Measurements from ENCODE around the gene AZU1.
"Not testable (repeated sequence)": the region's sequence is repeated elsewhere in the genome, so short reads cannot be mapped to it uniquely, and the experiment has no call there.

Gene AZU1

GRCh38 chr19:816500-816857, 11.2 kb upstream of the AZU1 start:
- Histone ChIP-seq H3K4me1 (ENCODE audit: control insufficient read depth, low read length) (no peaks in the 10 kb centered on the region), H3K4me2 (ENCODE audit: low read length) (no peak overlapping the region)
- TF ChIP-seq EZH2phosphoT487 (IDR thresholded peaks at IDR 0.05; ENCODE audit: borderline replicate concordance, low read length) (no peak), CTCF (IDR thresholded peaks at IDR 0.05; ENCODE audit: low read depth, low read length, poor library complexity, severe bottlenecking) (no peak)

GRCh38 chr19:820212-820611, 7.4 kb upstream of the AZU1 start:
- not testable (repeated sequence) for H3K4me1 ChIP-seq (ENCODE audit: control insufficient read depth, low read length); H3K4me3 ChIP-seq (ENCODE audit: low read length); H3K36me3 ChIP-seq (ENCODE audit: control insufficient read depth, low read length); H3K4me2 ChIP-seq (ENCODE audit: low read length); H3K79me2 ChIP-seq (ENCODE audit: control insufficient read depth, low read length); H3F3A ChIP-seq (ENCODE audit: control insufficient read depth, insufficient read depth); H4K20me1 ChIP-seq (ENCODE audit: control insufficient read depth, insufficient read depth, low read depth, low read length); H3K27me3 ChIP-seq (ENCODE audit: control insufficient read depth, low read length); H3K27ac ChIP-seq (ENCODE audit: low read depth, low read length); H3K9me3 ChIP-seq (ENCODE audit: control insufficient read depth, insufficient read depth, low read length); H3K9me2 ChIP-seq (replicated peaks; ENCODE audit: control insufficient read depth, low read length)

More at GRCh38 chr19:816500-816857, 11.2 kb upstream of the AZU1 start:
- no peak overlapping the region for H3K27ac ChIP-seq (ENCODE audit: low read depth, low read length)
- H3K36me3 ChIP-seq (ENCODE audit: control insufficient read depth, low read length): peaks cover 35% of the 10 kb centered on the region
- no peaks in the 10 kb centered on the region for H3K27me3 ChIP-seq (ENCODE audit: control insufficient read depth, low read length)
- no peak overlapping the region for H3K4me3 ChIP-seq (ENCODE audit: low read length)
- H3K9me2 ChIP-seq (replicated peaks; ENCODE audit: control insufficient read depth, low read length): no peaks in the 10 kb centered on the region
- peaks cover 5% of the 10 kb centered on the region; the same call in 1 of the 2 replicates for H3F3A ChIP-seq (ENCODE audit: control insufficient read depth, insufficient read depth)
- no peaks in the 10 kb centered on the region for H3K9me3 ChIP-seq (ENCODE audit: control insufficient read depth, insufficient read depth, low read length)
- H4K20me1 ChIP-seq (ENCODE audit: control insufficient read depth, insufficient read depth, low read depth, low read length): no peaks in the 10 kb centered on the region
- H3K79me2 ChIP-seq (ENCODE audit: control insufficient read depth, low read length): no peaks in the 10 kb centered on the region

- no peak for TF ChIP-seq EZH2phosphoT487 (IDR thresholded peaks at IDR 0.05; ENCODE audit: borderline replicate concordance, low read length)
- TF ChIP-seq CTCF (IDR thresholded peaks at IDR 0.05; ENCODE audit: low read depth, low read length, poor library complexity, severe bottlenecking): no peak
- Histone ChIP-seq H3K36me3 (ENCODE audit: control insufficient read depth, low read length) (no peaks in the 10 kb centered on the region), H3K4me2 (ENCODE audit: low read length) (no peak overlapping the region), H3K27ac (ENCODE audit: low read depth, low read length) (no peak overlapping the region), H4K20me1 (ENCODE audit: control insufficient read depth, insufficient read depth, low read depth, low read length) (no peaks in the 10 kb centered on the region), H3K4me3 (ENCODE audit: low read length) (no peak overlapping the region), H3K9me3 (ENCODE audit: control insufficient read depth, insufficient read depth, low read length) (no peaks in the 10 kb centered on the region), H3F3A (ENCODE audit: control insufficient read depth, insufficient read depth) (0 out of 2 replicates have a peak, but pooled peaks cover 2% of the 10 kb centered on the region), H3K27me3 (ENCODE audit: control insufficient read depth, low read length) (no peaks in the 10 kb centered on the region), H3K4me1 (ENCODE audit: control insufficient read depth, low read length) (no peaks in the 10 kb centered on the region), H3K9me2 (replicated peaks; ENCODE audit: control insufficient read depth, low read length) (no peaks in the 10 kb centered on the region), H3K79me2 (ENCODE audit: control insufficient read depth, low read length) (no peaks in the 10 kb centered on the region)
Measured at GRCh38 chr19:821231-821824, 6.3 kb upstream of the AZU1 start.

GRCh38 chr19:821825-822503, 5.7 kb upstream of the AZU1 start, which contains the start of gene PLPPR3:
PLPPR3 (minus strand) TSS chr19:821955; CDS start chr19:821559, 396 bp downstream.
- H3K36me3 ChIP-seq (ENCODE audit: control insufficient read depth, low read length): no peaks in the 10 kb centered on the region
- no peaks in the 10 kb centered on the region for H4K20me1 ChIP-seq (ENCODE audit: control insufficient read depth, insufficient read depth, low read depth, low read length)
- H3F3A ChIP-seq (ENCODE audit: control insufficient read depth, insufficient read depth): 0 out of 2 replicates have a peak, but pooled peaks cover 2% of the 10 kb centered on the region
- no peaks in the 10 kb centered on the region for H3K79me2 ChIP-seq (ENCODE audit: control insufficient read depth, low read length)
- no peak within 1 kb of the TSS for H3K27ac ChIP-seq (ENCODE audit: low read depth, low read length)
- no peak within 1 kb of the TSS for H3K4me2 ChIP-seq (ENCODE audit: low read length)
- H3K4me1 ChIP-seq (ENCODE audit: control insufficient read depth, low read length): no peaks in the 10 kb centered on the region
- H3K4me3 ChIP-seq (ENCODE audit: low read length): no peak within 1 kb of the TSS
- H3K27me3 ChIP-seq (ENCODE audit: control insufficient read depth, low read length): no peaks in the 10 kb centered on the region
- no peaks in the 10 kb centered on the region for H3K9me2 ChIP-seq (replicated peaks; ENCODE audit: control insufficient read depth, low read length)
- no peaks in the 10 kb centered on the region for H3K9me3 ChIP-seq (ENCODE audit: control insufficient read depth, insufficient read depth, low read length)
- TF ChIP-seq EZH2phosphoT487 (IDR thresholded peaks at IDR 0.05; ENCODE audit: borderline replicate concordance, low read length): no peak
- TF ChIP-seq CTCF (IDR thresholded peaks at IDR 0.05; ENCODE audit: low read depth, low read length, poor library complexity, severe bottlenecking): no peak
